Transverse colon (tissue), 4 donors: ENCODE measurements around the gene TUBA1B. TPM values are rescaled to one million over a fixed set of nuclear protein-coding genes. Genes with fewer than 3 reads are reported as not detected.
A peak's percentile ranks its signal among the peaks of the same experiment; 100 is the strongest.
"Not testable (repeated sequence)": the region's sequence is repeated elsewhere in the genome, so short reads cannot be mapped to it uniquely, and the experiment has no call there.

Source experiments
- DNase-seq: peaks from one replicate; pipeline ENCODE4 v3.0.0-alpha.2; 2019
- H3K27ac ChIP-seq, 4 donors: fragments of 200-600 bp; sonication (generic); 2 replicates each; pipeline ENCODE4 v1.5.1; 2016 to 2018; ENCODE audit warnings: inconsistent platforms in 4 of 4
- H3K27me3 ChIP-seq: fragments of 200-600 bp; sonication (generic); 2 replicates; pipeline ENCODE4 v1.5.1; 2017; ENCODE audit warnings: inconsistent platforms
- H3K36me3 ChIP-seq, 4 donors: fragments of 200-600 bp; sonication (generic); 2 replicates each; pipeline ENCODE4 v1.5.1; 2017 to 2019; ENCODE audit warnings: inconsistent platforms in 4 of 4
- H3K4me1 ChIP-seq, 4 donors: fragments of 200-600 bp; sonication (generic); 2 replicates each; pipeline ENCODE4 v1.5.1; 2017 to 2020; ENCODE audit warnings: inconsistent platforms in 4 of 4
- H3K4me3 ChIP-seq, 4 donors: fragments of 200-600 bp; sonication (generic); 1 replicate in 1 of 4; 2 replicates in 3 of 4; pipeline versions ENCODE4 v1.5.1 to v1.6.1; 2017 to 2019; ENCODE audit warnings: inconsistent platforms in 4 of 4
- H3K9me3 ChIP-seq, 2 donors: fragments of 200-600 bp; sonication (generic); 2 replicates each; pipeline ENCODE4 v1.5.1; 2017 to 2019; ENCODE audit warnings: inconsistent platforms in 2 of 2
- EP300 ChIP-seq: sonication (generic); formaldehyde crosslinking; IDR thresholded peaks from one replicate; pipeline ENCODE4 v1.6.1; 2017; ENCODE audit warnings: antibody characterized with exemption, low read depth
- POLR2A ChIP-seq: fragments of 450-650 bp; IDR thresholded peaks from one replicate; pipeline ENCODE4 v1.6.1; 2016; ENCODE audit warnings: antibody characterized with exemption, mild to moderate bottlenecking, moderate library complexity
- POLR2AphosphoS5 ChIP-seq, 3 donors: sonication (generic); formaldehyde crosslinking; IDR thresholded peaks; one replicate each; pipeline ENCODE4 v1.6.1; 2016; ENCODE audit warnings: antibody characterized with exemption in 3 of 3
- WGBS, 2 donors: methylation state at CpG; one replicate each; pipeline ENCODE4 v1.1.5; 2018; ENCODE audit warnings: low coverage in 1 of 2; 5-methylcytosine and 5-hydroxymethylcytosine counted together
- in situ Hi-C, 4 donors: fragments of 200-750 bp; cut with MboI; loops; one replicate each; pipeline versions ENCODE4 v1.15.0 to v1.15.1; 2017; ENCODE audit warnings: low sequenced_read_pairs in 3 of 4, low pct_ligation_motif_present in 1 of 4, low pct_unique_long_range_greater_than_20kb in 1 of 4
- intact Hi-C: fragments of 100-400 bp; cut with DNase I; formaldehyde crosslinking; loops from one replicate; pipeline ENCODE4 v1.15.1; 2023; ENCODE audit warnings: low total_unique reads
- total RNA-seq, 4 donors: library from RNA; depleted of rRNA; stranded (reverse); fragments of >200 nt; gene quantifications; one replicate each; pipeline ENCODE4 v1.1.0, GENCODE V29; 2016
- TF ChIP-seq, protein P1 (sequence below), 5 experiments: fragments of 200-600 bp in 3 of 5; fragments of 450-650 bp in 2 of 5; sonication (generic) in 3 of 5; IDR thresholded peaks; 1 replicate in 2 of 5; 2 replicates in 3 of 5; pipeline ENCODE4 v1.5.1; 2016 to 2017; ENCODE audit warnings: antibody characterized with exemption in 5 of 5, inconsistent platforms in 3 of 5, mild to moderate bottlenecking in 2 of 5, moderate library complexity in 1 of 5

Gene TUBA1B
- total RNA-seq, result 100 to 1,000 TPM; 219 to 390 (median 319) TPM

DNA sequence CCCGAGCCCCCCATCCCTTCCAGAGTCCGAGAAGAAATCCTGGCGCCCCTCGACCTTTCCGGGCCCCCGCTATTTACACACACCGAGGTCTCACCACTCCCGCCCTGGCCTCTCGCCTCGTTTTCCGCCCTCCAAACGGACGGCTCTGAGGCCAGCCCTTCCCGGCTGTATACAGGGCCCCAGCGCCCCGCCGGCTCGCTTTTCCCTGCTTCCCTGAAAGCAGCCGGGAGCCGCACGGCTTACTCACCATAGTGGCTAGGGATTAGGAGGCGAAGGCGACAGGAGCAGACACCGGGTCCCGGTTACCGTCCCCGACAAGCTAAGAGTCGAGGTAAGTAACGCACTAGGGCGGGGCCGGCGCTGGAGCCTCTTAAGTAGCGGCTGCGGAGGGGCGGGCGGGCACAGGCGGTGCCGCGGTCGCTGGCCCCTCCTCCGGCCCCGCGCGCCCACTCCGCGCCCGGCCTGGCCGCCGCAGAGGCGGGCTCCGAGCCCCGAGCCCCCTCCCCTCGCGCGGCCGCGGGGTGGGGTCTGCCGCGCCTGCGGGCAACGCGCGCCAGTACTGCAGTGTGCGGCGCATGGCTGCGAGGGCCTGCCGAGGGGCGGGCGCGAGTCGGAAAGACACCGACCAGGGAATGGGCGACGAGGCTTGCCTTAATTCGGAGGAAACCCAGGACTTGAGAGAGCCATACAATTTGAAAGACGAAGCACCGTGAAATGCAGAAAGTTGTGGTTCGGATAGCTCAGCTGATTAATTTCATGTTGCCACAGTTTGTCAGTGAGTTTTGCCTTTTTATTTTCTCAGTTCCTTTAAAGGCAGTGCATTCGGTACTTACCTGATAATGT is at the start of gene TUBA1B:
Gene TUBA1B (minus strand): TSS at position 345 of the 843 bp plus-strand sequence. CDS start 95 bp downstream, at position 250.
- Histone ChIP-seq H3K27ac (peak within 1 kb of the TSS; percentile 98 to 100 (median 100)), H3K36me3 (peaks cover 0 to 18% (median 5%) of the 10 kb centered on the region in 4 donors), H3K9me3 (no peaks in the 10 kb centered on the region), H3K27me3 (no peaks in the 10 kb centered on the region), H3K4me3 (peak within 1 kb of the TSS; percentile 79 to 94 (median 87)), H3K4me1 (peaks cover 11 to 33% (median 19%) of the 10 kb centered on the region in 4 donors)
- in situ Hi-C loops, result no loop called here
- intact Hi-C loops, result loop anchor here (1.0 to 5.0 kb wide), 2 partner anchors 56 to 103 kb away; partner anchors contain the start of gene TUBA1A
- DNase-seq, result peak; percentile 94
- WGBS, 2 donors, result 0% methylated on average over 2 to 60 of the region's 79 CpGs
- TF ChIP-seq EP300 (no peak), POLR2AphosphoS5 (IDR thresholded peaks at IDR 0.05) (peak; percentile 97 to 99 (median 97)), POLR2A (peak; percentile 97)
- TF ChIP-seq, protein P1, sequence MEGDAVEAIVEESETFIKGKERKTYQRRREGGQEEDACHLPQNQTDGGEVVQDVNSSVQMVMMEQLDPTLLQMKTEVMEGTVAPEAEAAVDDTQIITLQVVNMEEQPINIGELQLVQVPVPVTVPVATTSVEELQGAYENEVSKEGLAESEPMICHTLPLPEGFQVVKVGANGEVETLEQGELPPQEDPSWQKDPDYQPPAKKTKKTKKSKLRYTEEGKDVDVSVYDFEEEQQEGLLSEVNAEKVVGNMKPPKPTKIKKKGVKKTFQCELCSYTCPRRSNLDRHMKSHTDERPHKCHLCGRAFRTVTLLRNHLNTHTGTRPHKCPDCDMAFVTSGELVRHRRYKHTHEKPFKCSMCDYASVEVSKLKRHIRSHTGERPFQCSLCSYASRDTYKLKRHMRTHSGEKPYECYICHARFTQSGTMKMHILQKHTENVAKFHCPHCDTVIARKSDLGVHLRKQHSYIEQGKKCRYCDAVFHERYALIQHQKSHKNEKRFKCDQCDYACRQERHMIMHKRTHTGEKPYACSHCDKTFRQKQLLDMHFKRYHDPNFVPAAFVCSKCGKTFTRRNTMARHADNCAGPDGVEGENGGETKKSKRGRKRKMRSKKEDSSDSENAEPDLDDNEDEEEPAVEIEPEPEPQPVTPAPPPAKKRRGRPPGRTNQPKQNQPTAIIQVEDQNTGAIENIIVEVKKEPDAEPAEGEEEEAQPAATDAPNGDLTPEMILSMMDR (IDR thresholded peaks at IDR 0.05), result peak in 1 of 5 experiments; percentile 16

DNA sequence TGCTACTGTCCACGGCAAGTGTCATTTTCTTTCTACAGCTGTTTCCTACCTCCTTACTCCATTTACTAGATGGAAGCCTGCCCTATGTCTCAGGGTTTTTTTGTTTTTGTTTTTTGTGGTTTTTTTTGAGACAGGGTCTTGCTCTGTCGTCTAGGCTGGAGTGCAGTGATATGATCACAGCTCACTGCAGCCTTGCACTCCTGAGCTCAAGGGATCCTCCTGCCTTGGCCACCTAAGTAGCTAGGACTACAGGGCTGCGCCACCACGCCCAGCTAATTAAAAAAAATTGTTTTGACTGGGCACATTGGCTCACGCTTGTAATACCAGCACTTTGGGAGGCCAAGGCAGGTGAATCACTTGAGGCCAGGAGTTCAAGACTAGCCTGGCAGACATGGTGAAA is 43.0 kb upstream of the TUBA1B start:
- Histone ChIP-seq H3K4me1 (no peaks in the 10 kb centered on the region), H3K27ac (no peak overlapping the region), H3K36me3 (no peaks in the 10 kb centered on the region), H3K27me3 (no peaks in the 10 kb centered on the region), H3K4me3 (no peak overlapping the region), H3K9me3 (no peaks in the 10 kb centered on the region)
- in situ Hi-C loops (no loop called here), intact Hi-C loops (no loop called here)
- WGBS, 2 donors, result 79% methylated on average over 2 to 5 of the region's 5 CpGs
- DNase-seq, result no peak
- TF ChIP-seq POLR2A (no peak), POLR2AphosphoS5 (IDR thresholded peaks at IDR 0.05) (no peak), EP300 (no peak)
- TF ChIP-seq, protein P1 (IDR thresholded peaks at IDR 0.05), result no peak

DNA sequence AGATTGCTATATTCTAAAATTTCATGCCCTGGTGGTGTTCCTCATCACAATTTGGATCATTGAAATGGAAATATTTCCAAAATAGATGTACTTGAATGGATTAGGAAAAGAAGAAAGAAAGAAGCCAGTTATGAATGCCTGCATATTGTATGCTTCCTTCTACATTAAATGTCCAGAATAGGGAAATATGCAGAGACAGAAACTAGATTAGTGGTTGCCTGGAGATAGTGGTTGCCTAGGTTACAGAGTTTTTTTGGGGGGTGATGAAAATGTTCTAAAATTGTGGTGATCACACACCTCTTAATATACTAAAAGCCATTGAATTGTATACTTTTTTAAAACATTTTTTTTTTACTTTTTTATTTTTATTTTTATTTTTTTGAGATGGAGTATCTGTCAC is 39.7 kb upstream of the TUBA1B start:
- no peaks in the 10 kb centered on the region for H3K27me3 ChIP-seq
- in situ Hi-C loops, result no loop called here
- TF ChIP-seq, protein P1 (IDR thresholded peaks at IDR 0.05), result no peak
- TF ChIP-seq POLR2A (no peak), EP300 (no peak), POLR2AphosphoS5 (IDR thresholded peaks at IDR 0.05) (no peak)
- no peaks in the 10 kb centered on the region for H3K4me1 ChIP-seq
- no peak for DNase-seq
- H3K36me3 ChIP-seq, result no peaks in the 10 kb centered on the region
- H3K27ac ChIP-seq, result no peak overlapping the region
- no peak overlapping the region for H3K4me3 ChIP-seq
- intact Hi-C loops, result no loop called here
- no peaks in the 10 kb centered on the region for H3K9me3 ChIP-seq

DNA sequence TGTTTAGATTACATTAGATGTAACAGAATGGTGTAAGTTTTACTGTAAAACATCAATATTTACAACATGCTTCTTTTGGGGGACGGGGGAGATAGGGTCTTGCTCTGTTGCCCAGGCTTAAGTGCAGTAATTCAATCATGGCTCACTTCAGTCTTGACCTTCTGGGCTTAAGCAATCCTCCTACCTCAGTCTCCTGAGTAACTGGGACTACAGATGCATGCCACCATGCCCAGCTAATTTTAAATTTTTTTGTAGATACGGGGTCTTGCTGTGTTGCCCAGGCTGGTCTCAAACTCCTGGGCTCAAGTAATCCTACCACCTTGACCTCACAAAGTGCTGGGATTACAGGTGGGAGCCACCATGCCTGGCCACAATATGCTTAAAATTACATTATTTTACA is 33.9 kb upstream of the TUBA1B start:
- DNase-seq, result no peak
- intact Hi-C loops, result no loop called here
- Histone ChIP-seq H3K27ac (no peak overlapping the region), H3K36me3 (no peaks in the 10 kb centered on the region), H3K4me3 (no peak overlapping the region), H3K9me3 (no peaks in the 10 kb centered on the region), H3K4me1 (no peaks in the 10 kb centered on the region), H3K27me3 (no peaks in the 10 kb centered on the region)
- in situ Hi-C loops, result no loop called here
- TF ChIP-seq, protein P1 (IDR thresholded peaks at IDR 0.05), result no peak
- TF ChIP-seq EP300, result no peak
- no peak for TF ChIP-seq POLR2AphosphoS5 (IDR thresholded peaks at IDR 0.05)
- no peak for TF ChIP-seq POLR2A
- 95 to 98% methylated on average over 2 of the region's 2 CpGs for WGBS, 2 donors

DNA sequence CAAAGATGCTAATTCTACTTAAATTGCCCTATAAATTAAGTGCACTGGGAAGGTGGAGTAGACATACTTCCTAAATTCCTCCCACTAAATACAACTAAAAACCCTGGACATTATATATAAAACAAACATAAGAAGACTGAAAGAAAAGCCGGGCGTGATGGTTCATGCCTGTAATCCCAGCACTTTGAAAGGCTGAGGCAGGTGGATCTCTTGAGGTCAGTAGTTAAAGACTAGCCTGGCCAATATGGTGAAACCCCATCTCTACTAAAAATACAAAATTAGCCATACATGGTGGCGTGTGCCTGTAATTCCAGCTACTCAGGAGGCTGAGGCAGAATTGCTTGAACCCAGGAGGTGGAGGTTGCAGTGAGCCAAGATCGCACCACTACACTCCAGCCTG is 30.7 kb upstream of the TUBA1B start:
- intact Hi-C loops, H3K4me1 ChIP-seq, in situ Hi-C loops, DNase-seq, H3K4me3 ChIP-seq, H3K27me3 ChIP-seq, H3K27ac ChIP-seq, H3K36me3 ChIP-seq, H3K9me3 ChIP-seq: not testable (repeated sequence)
- 87 to 94% methylated on average over 3 to 4 of the region's 4 CpGs for WGBS, 2 donors
